ENCODE results near the gene PIEZO2.

PIEZO2 gene

GRCh38 chr18:11081009-11081532 lies 68.3 kb downstream of the PIEZO2 start:
- TF ChIP-seq ZNF211 (tag by site-specific recombination; IDR thresholded peaks at IDR 0.05; ENCODE audit: low read depth) (no peak), ZSCAN18 (tag by site-specific recombination; IDR thresholded peaks at IDR 0.05) (no peak), ZNF426 (tag by site-specific recombination; IDR thresholded peaks at IDR 0.05) (no peak), ZNF792 (tag by site-specific recombination; IDR thresholded peaks at IDR 0.05) (no peak), MEIS1 (CRISPR knock-in tag; IDR thresholded peaks at IDR 0.05; ENCODE audit: borderline replicate concordance) (no peak), ZBTB6 (tag by site-specific recombination; IDR thresholded peaks at IDR 0.05) (no peak), CTCF (tag by site-specific recombination; IDR thresholded peaks at IDR 0.05) (no peak), ZNF16 (tag by site-specific recombination; IDR thresholded peaks at IDR 0.05; ENCODE audit: low read depth) (no peak), MYNN (tag by site-specific recombination; IDR thresholded peaks at IDR 0.05; ENCODE audit: borderline replicate concordance) (no peak), ZBTB17 (tag by site-specific recombination; IDR thresholded peaks at IDR 0.05) (no peak), KLF17 (tag by site-specific recombination; IDR thresholded peaks at IDR 0.05) (no peak), ZBTB48 (tag by site-specific recombination; IDR thresholded peaks at IDR 0.05) (no peak), ZNF645 (tag by site-specific recombination; IDR thresholded peaks at IDR 0.05) (no peak), ZNF785 (tag by site-specific recombination; IDR thresholded peaks at IDR 0.05) (no peak), ZNF423 (tag by site-specific recombination; IDR thresholded peaks at IDR 0.05) (no peak), ZNF560 (tag by site-specific recombination; IDR thresholded peaks at IDR 0.05; ENCODE audit: borderline replicate concordance) (no peak), ZNF580 (tag by site-specific recombination; IDR thresholded peaks at IDR 0.05) (no peak)
- H3K9me3 ChIP-seq (ENCODE audit: control insufficient read depth, insufficient read depth, low read depth, low read length) = no peaks in the 10 kb centered on the region
- H3K36me3 ChIP-seq (ENCODE audit: control insufficient read depth in 2 of 2, insufficient read depth in 1 of 2, low read length in 2 of 2) = no peaks in the 10 kb centered on the region
- H3K4me1 ChIP-seq (ENCODE audit: control insufficient read depth, insufficient read depth, low read length) = no peaks in the 10 kb centered on the region
- H3K27ac ChIP-seq (ENCODE audit: extremely low read depth, low read depth, low read length) = no peak overlapping the region
- CTCF ChIA-PET = interaction anchor here (0.6 to 1.4 kb wide), 2 partner anchors 40 to 295 kb away, joined by 3 to 4 read pairs; no protein-coding TSS in a partner anchor
- H3K4me3 ChIP-seq (ENCODE audit: low read depth, low read length) = no peak overlapping the region
- POLR2A ChIA-PET = no interaction called here

GRCh38 chr18:11078491-11078890 lies 70.9 kb downstream of the PIEZO2 start:
- no peaks in the 10 kb centered on the region for H3K36me3 ChIP-seq (ENCODE audit: control insufficient read depth in 2 of 2, insufficient read depth in 1 of 2, low read length in 2 of 2)
- no peaks in the 10 kb centered on the region for H3K9me3 ChIP-seq (ENCODE audit: control insufficient read depth, insufficient read depth, low read depth, low read length)
- no peak overlapping the region for H3K27ac ChIP-seq (ENCODE audit: extremely low read depth, low read depth, low read length)
- ChIA-PET POLR2A (no interaction called here), CTCF (interaction anchor here (0.6 kb wide), 1 partner anchor 1536 kb away, joined by 4 read pairs; no protein-coding TSS in a partner anchor)
- no peak overlapping the region for H3K4me3 ChIP-seq (ENCODE audit: low read depth, low read length)
- H3K4me1 ChIP-seq (ENCODE audit: control insufficient read depth, insufficient read depth, low read length) = peaks cover 12% of the 10 kb centered on the region
- no peak for TF ChIP-seq ZBTB48 (tag by site-specific recombination; IDR thresholded peaks at IDR 0.05)
- no peak for TF ChIP-seq MYNN (tag by site-specific recombination; IDR thresholded peaks at IDR 0.05; ENCODE audit: borderline replicate concordance)
- TF ChIP-seq ZNF777 (tag by site-specific recombination; IDR thresholded peaks at IDR 0.05; ENCODE audit: borderline replicate concordance) = no peak
- no peak for TF ChIP-seq ZNF426 (tag by site-specific recombination; IDR thresholded peaks at IDR 0.05)
- TF ChIP-seq ZNF580 (tag by site-specific recombination; IDR thresholded peaks at IDR 0.05) = no peak
- TF ChIP-seq YY2 (tag by site-specific recombination; IDR thresholded peaks at IDR 0.05) = no peak
- TF ChIP-seq ZNF776 (tag by site-specific recombination; IDR thresholded peaks at IDR 0.05; ENCODE audit: borderline replicate concordance) = no peak
- no peak for TF ChIP-seq WT1 (tag by site-specific recombination; IDR thresholded peaks at IDR 0.05)
- no peak for TF ChIP-seq ZNF837 (tag by site-specific recombination; IDR thresholded peaks at IDR 0.05)
- no peak for TF ChIP-seq PRDM6 (tag by site-specific recombination; IDR thresholded peaks at IDR 0.05)
- no peak for TF ChIP-seq GLIS1 (tag by site-specific recombination; IDR thresholded peaks at IDR 0.05)
- TF ChIP-seq KLF7 (tag by site-specific recombination; IDR thresholded peaks at IDR 0.05; ENCODE audit: borderline replicate concordance) = no peak
- no peak for TF ChIP-seq ZNF157 (tag by site-specific recombination; IDR thresholded peaks at IDR 0.05)
